GM08714 (cell line): ENCODE data around the gene GNB1L.

Experiments
- H3K4me3 ChIP-seq: fragments of 200-500 bp; sonication (Bioruptor generic); 2 replicates; pipeline ENCODE4 v1.5.1; 2014; ENCODE audit warnings: mild to moderate bottlenecking, low read length, inconsistent platforms
- ZNF274 ChIP-seq: IDR thresholded peaks from 2 replicates; pipeline ENCODE4 v1.6.1; 2012; ENCODE audit warnings: mild to moderate bottlenecking, low read depth, low read length

Gene GNB1L

DNA sequence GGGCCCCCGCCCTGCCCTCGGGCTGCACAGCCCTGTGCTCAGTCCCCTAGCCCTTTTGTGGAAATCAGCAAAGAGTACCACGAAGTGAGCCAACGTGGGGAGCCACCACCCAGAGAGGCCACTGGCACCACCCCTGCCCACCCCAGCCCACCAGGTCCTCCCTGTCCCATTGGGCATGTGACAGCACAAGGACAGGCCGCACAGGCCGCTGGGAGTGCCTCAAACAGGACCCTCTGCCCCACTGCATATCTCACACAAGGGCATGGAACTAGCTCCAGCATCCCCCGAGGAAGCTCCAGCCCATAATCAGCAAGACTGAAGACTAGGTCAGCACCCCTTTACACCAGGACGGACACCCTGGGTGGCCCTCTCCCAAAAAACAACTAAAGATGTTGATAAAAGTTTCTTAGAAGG, 29.7 kb downstream of the GNB1L start:
- no peak overlapping the region for H3K4me3 ChIP-seq
- TF ChIP-seq ZNF274, result no peak

DNA sequence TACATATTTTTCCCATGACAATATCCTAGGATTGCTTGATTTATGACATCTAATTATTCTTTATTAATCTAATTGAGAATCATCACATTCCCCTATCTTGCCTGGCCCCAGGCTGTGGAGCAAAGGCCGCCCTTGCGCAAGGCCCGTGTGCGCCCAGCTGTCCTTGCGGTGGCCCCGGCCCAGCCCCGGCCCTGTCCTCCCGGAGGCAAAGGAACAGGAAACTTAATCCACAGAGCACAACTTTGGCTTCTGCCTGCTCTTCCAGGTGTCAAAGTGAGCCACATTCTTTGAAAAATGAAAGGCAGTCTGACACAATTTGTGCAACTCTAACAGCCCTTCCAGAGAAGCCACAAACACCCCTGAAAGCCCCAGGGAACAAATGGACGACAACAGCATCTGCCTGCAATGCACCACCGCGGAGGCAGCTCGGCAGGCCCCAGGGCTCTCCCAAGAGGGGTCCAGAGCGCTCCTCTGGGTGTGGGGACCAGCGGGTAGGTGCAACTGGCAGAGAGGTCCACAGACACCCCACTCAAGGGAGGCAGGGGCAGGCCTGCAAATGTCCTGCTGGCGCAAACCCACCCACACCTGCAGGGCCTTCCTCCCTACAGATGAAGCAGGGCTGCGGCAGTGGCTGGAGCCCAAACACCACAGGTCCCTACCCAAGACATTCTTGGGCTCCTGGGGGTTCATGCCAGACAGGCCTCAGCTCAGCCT, 30.3 kb downstream of the GNB1L start:
- no peak for TF ChIP-seq ZNF274
- H3K4me3 ChIP-seq, result no peak overlapping the region

DNA sequence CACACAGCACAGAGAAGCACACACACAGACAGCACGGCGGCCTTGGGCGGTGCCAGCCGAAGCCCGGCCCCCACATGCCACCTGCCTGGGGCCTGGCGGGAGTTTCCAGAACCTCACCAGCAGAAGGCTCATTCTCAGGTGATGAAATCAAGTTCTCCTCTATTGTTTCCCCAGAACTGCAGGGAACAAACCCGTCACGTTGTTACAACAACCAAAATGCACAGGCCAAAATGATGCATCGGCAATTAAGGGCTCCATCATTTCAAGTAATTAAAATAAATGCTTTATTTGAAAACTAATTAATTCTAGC, 30.8 kb downstream of the GNB1L start:
- H3K4me3 ChIP-seq, result no peak overlapping the region
- TF ChIP-seq ZNF274, result no peak

DNA sequence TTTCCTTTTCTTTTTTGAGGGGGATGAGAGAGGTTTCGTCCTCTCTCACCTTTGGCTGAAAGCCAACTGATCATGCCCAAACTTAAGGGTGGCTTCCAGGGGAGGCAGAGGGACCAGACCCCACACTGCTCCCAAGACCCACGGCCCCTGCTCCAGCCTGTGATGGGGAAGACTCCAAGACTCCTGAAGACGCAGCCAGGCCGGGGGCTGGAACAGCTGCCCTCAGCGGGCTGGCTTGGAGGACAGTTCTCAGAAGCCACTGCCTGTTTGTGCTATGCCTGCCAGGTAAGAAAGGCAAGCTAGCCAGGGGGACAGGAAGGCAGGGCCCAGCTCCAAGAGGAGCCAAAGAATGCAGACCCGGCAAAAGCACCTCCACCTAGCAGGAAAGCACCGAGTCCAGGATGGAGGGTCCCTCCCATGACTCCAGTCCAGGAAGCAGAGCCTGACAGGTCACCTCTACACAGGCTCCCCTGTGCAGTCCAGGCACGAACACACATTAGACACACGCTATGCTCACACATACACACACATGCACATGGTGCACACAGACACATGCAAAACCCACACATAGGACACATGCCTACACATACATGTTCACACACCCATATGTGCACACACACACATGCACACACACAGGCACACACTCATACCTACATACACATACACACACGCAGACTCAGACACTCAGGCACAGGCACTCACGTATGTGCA, 31.3 kb downstream of the GNB1L start:
- no peak overlapping the region for H3K4me3 ChIP-seq
- TF ChIP-seq ZNF274, result no peak

DNA sequence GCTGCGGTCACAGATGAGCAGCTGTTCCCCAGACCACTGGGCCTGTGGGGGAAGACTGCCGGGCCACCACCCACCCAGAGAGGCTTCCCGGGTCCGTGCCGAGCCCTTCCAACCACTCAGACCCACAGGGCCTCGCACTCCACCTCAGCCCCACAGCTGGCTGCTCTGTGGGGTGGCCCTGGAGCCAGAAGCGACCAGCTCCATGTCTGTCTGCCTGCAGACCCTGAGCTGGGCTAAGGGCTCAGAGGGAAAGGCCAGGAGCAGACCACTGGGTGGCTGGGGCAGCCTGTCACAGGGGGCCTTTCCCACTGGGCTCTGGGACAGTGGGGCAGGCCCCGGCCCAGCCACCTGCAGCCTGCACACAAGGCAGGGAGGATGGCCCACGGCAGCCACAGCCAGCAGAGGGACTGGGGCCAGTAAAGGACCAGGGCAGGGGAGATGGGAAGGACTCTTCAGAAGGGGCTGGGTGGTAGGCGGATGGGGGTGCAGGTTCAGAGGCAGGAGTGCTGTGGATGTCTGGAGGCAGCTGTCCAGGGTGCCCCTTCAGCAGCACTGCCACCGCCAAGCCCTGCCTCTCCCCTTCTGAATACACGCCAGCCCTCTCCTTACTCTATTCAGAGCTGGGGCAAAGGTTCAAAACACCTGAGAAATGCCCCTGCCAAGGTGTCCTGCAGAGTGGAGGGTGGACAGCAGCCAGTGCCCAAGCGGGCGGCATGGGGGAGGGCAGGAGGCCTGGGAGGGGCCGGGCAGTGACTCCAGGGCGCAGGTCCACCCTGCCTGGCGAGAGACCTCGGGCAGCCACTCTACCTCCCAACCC, 32.2 kb downstream of the GNB1L start:
- H3K4me3 ChIP-seq, result no peak overlapping the region
- TF ChIP-seq ZNF274, result no peak

DNA sequence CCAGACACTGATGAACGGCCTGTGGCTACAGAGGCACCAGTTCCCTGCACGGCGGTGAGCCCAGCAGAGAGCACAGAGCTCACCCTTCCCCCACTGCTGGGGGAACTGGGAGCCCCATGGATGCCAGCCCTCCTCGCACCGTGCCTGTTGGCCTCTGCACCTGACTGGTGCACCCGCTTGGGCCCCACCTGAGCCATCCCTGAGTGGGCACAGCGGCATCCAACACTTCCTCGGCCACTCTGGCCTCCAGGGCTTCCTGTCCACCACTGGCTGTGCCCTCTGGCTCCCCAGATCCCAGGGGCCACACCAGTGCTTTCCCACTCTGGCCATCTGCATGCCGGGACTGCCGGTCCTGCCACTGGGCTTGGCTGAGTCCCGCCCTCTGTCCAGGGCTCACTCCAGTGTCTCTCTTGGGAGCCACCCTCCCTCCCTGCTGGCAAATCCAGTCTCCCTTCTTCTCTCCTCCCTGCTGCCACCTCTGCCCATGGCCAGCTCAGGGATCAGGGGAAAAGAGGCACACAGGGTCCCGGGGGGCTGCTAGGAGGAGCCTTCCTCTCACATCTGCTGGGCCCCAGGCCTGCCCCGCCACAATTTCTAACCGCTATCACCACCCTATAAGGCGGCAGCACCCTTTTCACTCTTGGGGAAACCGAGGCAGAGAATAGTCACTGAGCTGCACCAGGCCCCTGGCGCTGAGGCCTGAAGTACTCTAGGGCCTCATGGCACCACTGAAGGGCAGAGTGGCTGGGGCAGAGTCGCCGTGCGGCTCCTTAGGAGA, 33.0 kb downstream of the GNB1L start:
- H3K4me3 ChIP-seq, result no peak overlapping the region
- no peak for TF ChIP-seq ZNF274

DNA sequence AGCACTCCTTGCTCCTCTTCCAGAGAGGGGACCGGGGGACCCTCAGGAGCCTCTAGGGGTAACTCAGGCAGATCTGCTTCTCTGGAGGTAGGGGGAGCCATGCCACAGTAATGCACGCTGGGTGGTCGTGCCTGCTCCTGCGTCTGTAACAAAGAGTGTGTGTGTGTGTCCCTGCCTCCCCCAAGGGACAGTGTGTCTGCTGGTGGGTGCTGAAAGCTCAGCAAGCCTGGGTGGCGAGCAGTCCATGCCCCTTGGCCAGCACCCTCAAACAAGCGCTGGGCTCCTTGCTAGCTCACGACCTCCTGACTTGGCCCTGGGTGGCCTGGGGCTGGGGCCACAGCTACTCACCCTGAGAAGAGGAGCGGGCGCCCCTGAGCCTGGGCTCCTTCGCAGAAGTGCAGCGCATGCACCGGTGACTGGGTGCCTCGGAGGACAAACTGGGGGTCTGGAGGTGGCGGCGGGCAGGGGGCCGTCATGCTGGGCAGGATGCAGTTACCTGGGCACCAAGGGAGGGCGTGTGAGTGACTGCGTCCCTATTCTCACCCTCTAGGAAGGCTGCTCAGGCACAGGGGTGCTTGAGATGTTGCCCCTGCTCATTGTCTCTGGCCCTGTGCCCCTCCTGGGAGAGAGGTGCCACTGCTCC, 33.7 kb downstream of the GNB1L start:
- no peak for TF ChIP-seq ZNF274
- H3K4me3 ChIP-seq, result no peak overlapping the region

DNA sequence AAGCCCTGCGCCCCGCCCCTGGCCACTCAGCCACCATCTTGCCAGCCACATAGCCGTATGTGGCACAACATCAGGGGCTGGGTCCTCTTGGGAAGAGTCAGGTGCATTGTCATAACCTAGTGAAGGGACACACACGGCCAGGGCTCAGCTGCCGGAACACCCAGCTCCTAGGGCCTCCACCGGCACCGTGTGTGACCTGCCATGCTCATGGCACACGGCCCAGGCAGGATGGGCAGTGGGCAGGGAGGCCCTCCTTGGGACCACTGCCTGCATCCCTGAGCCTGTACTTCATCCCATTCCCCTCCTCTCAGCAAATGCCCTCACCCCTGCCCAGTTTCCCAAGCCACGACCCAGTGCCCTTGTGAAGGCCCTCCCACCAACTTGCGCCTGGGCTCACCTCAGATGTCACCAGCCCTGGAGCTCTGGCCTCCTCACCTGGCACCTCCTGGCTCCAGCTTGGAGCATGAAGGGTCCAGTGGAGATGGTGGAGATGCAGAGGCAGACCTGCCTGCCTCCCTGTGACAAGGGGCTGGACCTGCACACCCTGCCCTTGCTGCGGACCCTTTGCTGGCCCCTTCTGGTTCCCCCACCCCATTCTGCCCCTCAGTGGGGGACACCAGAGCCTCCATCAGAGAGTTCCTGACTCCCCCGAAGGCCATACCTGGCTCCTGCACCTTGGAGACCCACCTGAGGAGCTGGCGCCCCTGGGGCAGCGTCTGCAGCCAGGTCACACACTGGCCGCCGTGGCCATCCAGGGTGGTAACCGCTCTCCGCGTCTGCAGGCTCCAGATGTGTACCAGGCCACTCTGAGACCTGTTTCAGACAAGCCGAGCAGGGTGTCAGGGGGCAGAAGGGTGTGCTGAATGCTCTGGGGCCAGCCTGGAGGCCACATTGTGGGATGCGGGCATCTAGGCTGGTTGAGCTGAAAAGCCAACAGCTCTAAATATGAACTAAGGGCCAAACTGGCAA, 34.5 kb downstream of the GNB1L start:
- no peak for TF ChIP-seq ZNF274
- H3K4me3 ChIP-seq, result no peak overlapping the region

DNA sequence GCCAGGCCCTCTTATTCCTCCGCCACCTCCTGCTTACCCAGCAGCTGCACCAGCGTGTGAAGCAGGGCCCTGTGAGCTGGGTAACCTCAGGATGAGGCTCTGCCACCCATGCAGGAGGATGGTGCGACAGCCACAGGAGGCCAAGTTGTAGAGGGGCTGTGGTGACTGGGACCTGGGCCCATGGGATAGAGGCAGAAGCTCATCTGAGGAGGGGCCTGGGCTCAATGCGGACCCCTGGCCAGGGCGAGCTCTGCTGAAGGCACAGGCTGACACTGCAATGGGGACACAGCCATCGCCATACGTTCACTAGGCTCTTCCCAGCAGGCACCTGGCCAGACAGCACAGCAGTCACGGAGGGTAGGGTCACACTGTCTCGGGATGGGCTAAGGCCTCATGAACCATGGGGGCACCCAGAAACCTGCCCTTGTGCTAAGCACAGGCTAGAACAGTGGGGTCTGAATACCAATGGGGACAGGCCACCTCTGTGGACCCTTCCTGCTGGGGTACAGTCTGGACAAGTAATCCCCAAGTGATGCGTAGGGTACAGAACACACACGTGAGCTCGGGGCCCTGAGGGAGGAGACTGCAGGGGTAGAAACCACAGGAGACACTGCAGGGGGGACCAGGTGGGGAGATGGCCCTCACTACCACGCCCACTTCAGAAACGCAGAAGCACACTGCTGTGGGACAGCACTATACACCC, 35.3 kb downstream of the GNB1L start:
- TF ChIP-seq ZNF274, result no peak
- H3K4me3 ChIP-seq, result no peak overlapping the region

DNA sequence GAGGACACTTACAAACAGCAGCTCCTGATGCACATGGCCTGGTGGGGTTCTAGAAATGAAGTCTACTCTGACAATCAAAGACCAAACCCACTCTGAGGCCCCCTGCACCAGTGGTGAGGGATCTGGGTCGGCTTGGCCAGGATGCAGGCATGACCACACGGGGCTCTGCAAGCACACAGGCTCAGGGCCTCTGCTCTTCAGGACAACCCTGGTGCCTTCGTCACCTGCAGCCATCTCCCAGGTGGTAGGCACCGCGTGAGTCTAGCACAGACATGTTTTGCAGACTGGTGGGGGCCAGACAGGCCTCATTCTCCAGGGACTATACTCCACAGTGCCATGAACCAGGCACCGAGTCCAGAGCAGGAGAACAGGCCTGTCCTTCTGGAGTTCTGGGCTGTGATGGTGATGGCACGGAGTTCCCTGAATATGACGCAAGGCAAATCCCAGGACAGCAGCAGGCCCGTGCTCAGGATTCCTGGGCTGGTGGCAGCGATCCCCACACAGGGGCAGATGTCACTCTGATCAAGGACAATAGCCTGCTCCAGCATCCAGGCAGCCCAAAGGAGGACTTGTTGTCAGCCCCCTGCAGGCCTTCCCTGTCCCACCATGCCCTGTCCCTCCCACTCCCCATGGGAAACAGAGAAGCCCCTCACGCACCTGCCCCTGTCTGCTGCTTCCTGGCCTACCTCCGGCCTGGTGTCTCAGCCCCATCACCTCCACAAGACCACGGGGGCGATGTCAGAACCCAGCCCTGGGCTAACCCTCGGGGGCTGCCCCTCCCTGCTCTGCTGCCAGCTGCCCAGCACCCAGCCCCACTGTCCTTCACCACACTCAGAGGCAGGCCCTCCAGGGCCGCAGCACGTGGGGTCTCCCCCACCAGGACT, 36.1 kb downstream of the GNB1L start:
- no peak overlapping the region for H3K4me3 ChIP-seq
- no peak for TF ChIP-seq ZNF274
